ENCODE measurements around the gene PPM1G.

The PPM1G gene

DNA sequence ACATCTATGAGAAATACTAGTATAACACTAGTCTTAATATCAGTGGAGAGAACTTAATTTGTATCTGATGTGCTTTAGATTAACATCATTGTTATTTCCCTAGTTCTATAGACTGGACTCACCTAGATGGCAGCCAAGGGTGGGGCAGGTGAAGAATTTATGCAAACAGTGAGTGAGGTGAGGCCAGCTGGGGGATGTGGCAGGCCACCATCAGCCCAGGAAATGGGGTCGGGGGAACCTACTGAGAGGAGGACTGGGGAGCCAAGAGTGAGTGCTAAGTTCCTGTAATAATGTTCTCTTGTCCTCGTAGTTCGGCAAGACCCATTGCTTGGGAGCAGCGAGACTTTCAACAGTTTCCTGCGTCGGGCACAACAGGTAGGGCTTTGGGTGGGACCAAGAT is 36.5 kb downstream of the PPM1G start:
- no peak for DNase-seq (ENCODE audit: low read depth)
- TF ChIP-seq, protein P1, sequence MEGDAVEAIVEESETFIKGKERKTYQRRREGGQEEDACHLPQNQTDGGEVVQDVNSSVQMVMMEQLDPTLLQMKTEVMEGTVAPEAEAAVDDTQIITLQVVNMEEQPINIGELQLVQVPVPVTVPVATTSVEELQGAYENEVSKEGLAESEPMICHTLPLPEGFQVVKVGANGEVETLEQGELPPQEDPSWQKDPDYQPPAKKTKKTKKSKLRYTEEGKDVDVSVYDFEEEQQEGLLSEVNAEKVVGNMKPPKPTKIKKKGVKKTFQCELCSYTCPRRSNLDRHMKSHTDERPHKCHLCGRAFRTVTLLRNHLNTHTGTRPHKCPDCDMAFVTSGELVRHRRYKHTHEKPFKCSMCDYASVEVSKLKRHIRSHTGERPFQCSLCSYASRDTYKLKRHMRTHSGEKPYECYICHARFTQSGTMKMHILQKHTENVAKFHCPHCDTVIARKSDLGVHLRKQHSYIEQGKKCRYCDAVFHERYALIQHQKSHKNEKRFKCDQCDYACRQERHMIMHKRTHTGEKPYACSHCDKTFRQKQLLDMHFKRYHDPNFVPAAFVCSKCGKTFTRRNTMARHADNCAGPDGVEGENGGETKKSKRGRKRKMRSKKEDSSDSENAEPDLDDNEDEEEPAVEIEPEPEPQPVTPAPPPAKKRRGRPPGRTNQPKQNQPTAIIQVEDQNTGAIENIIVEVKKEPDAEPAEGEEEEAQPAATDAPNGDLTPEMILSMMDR (IDR thresholded peaks at IDR 0.05; ENCODE audit: low read length, missing control alignments): no peak
- H3K4me3 ChIP-seq (replicated peaks; ENCODE audit: low read depth, low read length): no peak overlapping the region

DNA sequence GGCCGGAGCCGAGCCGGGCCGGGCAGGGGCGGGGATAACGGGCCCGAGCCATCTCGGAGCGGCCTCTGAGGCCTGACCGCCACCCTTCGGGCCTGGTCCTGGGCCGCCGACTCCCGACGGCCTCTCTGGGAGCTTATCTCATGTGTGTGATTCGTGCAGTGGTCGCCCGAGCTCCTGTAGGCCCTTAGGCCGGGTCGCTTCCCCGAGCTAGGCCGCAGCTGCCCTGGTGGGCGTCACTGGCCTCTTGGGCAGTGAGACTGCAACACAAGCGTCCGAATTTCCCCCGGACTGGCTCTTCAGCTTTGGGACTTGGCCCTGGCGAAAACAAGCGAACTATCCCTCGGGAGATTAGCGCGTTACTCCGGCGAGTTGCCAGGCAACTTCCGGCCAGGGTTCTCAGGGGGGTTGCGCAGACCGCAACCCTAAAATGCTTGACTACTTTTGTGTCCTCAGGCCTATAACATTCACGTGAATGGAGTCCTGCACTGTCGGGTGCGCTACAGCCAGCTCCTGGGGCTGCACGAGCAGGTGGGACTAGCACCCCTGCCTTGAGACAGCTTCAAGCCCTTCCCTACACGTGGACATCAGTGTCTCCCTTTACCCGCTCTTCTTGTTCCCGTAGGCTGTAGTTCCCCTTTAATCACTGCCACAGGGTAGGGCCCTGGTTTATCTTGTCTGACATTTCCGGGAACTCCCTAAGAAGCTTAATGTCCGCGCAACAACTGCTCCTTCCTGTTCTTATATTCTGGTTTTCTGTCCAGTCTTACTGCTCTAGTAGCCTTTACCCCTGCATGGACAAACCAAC is 38.4 kb downstream of the PPM1G start:
- TF ChIP-seq, protein P1 (IDR thresholded peaks at IDR 0.05; ENCODE audit: low read length, missing control alignments): no peak
- peak overlapping the region; percentile 96 for H3K4me3 ChIP-seq (replicated peaks; ENCODE audit: low read depth, low read length)
- peak; percentile 54 for DNase-seq (ENCODE audit: low read depth)

DNA sequence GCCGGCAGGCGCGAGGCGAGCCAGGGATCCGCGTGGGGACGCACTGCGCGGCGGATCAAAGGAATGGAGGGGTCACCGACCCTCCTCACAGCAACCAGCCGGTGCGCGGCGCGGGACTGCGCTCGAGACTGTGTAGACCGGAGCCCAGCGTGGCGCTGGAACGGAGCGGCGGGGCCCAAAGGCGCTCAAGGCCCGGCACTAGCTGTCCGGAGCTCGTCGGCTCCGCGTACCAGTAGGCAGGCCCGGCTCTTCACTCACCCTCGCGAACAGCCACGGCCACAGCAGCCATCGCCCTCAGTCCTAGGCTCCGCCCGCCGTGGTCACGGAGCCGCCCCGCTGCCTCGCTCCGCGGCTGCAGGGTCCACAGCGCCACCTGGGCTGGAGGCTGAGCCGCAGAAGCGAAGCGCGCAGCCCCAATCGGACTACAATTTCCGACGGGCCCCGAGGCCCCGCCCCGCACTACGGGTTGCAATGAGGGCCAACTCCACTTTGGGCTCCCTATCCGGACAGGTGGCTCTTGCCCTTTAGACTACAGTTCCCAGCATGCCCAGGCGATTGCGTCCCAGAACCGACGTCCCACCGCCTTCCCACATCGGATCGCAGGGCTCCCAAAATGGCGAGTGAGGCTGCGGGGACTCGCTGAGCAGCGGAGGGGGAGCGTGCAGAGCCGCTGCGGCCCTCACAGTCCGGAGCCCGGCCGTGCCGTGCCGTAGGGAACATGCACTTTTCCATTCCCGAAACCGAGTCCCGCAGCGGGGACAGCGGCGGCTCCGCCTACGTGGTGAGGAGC is 39.2 kb downstream of the PPM1G start, which contains the start of the genes EIF2B4 and SNX17:
Gene EIF2B4 (minus strand): TSS at position 313 of the 790 bp plus-strand sequence. CDS start 24 bp downstream, at position 289.
Gene SNX17 (plus strand): TSS at position 591 of the 790 bp plus-strand sequence. CDS start 128 bp downstream, at position 719.
- H3K4me3 ChIP-seq (replicated peaks; ENCODE audit: low read depth, low read length): peak within 1 kb of the TSS; percentile 96
- TF ChIP-seq, protein P1 (IDR thresholded peaks at IDR 0.05; ENCODE audit: low read length, missing control alignments): peak; percentile 64
- peak; percentile 99 for DNase-seq (ENCODE audit: low read depth)

DNA sequence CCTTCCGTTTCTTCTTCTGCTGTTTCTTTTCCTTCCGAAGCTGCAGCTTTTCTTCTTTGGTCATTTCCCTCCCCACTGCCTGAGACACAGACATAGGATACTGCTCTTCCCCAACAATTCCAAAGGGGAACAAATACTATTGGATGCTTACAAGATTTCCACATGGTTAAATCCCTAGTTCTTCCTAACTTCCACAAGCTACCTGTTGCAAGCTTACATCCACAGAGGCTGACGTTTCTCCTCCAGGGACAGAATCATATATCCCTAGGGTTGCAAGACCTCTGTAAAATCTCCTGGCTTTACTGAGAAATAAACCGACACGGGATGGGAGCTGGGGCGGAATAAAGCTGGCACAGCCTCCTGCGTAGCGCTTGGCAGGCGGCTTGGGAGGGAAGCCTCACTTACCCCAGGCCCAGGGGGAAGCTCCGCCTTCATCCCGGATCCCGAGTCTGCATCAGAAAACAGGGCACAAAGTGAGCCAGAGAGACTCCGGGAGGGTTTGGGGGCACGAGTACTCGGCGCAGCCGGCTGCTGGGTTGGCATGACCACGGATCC is 39.8 kb downstream of the PPM1G start:
- peak; percentile 63 for DNase-seq (ENCODE audit: low read depth)
- TF ChIP-seq, protein P1 (IDR thresholded peaks at IDR 0.05; ENCODE audit: low read length, missing control alignments): no peak
- peak overlapping the region; percentile 96 for H3K4me3 ChIP-seq (replicated peaks; ENCODE audit: low read depth, low read length)

DNA sequence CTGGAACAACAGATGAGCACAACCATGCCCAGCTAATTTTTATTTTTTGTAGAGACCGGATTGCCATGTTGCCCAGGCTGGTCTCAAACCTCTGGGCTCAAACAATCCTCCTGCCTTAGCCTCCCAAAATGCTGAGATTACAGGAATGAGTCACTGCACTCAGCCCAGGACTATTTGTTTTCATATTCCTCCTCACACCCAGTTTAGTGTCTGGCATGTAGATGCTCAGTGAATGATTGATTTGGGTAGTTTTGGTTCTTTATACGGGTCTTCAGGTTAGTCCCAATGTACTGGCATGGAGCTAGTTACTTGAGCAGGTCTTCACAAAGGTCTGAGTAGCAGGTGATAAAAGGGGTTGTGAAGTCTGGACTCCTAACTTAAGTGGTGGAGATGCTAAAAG is 45.5 kb downstream of the PPM1G start:
- no peak for DNase-seq (ENCODE audit: low read depth)
- TF ChIP-seq, protein P1 (IDR thresholded peaks at IDR 0.05; ENCODE audit: low read length, missing control alignments): no peak

DNA sequence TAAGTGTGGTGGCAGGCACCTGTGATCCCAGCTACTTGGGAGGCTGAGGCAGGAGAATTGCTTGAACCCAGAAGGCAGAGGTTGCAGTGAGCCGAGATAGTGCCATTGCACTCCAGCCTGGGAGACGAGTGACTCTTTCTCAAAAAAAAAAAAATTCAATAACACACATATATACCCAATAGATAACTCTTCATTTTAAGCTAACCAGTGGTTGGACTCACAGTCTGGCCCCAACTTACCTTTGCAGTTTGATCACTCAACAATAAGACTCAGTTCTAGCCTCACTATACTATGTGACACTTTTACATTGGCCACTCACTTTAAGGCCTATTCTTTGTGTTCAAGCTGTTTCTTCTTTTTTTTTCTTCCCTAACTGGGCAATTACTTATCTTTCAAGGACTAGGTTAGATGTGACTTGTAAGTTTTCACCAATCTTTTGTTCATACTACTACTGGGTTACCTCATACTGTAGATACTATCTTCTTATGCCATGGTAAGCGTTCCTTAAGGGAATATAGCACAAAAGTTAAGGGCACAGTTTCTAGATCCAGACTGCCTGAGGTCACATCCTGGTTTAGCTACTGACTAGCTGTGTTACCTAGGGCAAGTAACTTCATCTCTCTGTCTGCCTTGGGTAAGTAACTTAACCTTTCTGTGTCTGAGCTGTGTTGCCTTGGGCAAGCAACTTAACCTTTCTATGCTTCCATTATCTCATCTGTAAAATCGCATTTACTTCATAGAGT is 46.5 kb downstream of the PPM1G start:
- TF ChIP-seq, protein P1 (IDR thresholded peaks at IDR 0.05; ENCODE audit: low read length, missing control alignments): no peak
- H3K4me3 ChIP-seq (replicated peaks; ENCODE audit: low read depth, low read length): no peak overlapping the region
- DNase-seq (ENCODE audit: low read depth): no peak

More for the DNA sequence above, 45.5 kb downstream of the PPM1G start:
- no peak overlapping the region for H3K4me3 ChIP-seq (replicated peaks; ENCODE audit: low read depth, low read length)

All from fibroblast of pulmonary artery (primary cell).